ENCODE results near the gene C6orf89. TPM values are rescaled to one million over a fixed set of nuclear protein-coding genes. Genes with fewer than 3 reads are reported as not detected.

The C6orf89 gene
- total and polyA plus RNA-seq, 4 donors: 22.9 to 59.5 (median 39.4) TPM

GRCh38 chr6:36963451-36964290 lies 77.9 kb downstream of the C6orf89 start:
- H3K9me3 ChIP-seq (ENCODE audit: control insufficient read depth in 4 of 4, insufficient read depth in 3 of 4, low read length in 3 of 4): no peaks in the 10 kb centered on the region

GRCh38 chr6:36964349-36964748 lies 78.6 kb downstream of the C6orf89 start:
- no peaks in the 10 kb centered on the region for H3K9me3 ChIP-seq (ENCODE audit: control insufficient read depth in 4 of 4, insufficient read depth in 3 of 4, low read length in 3 of 4)
- DNase-seq (no peak), ATAC-seq (ENCODE audit: insufficient read depth, low FRiP score) (no peak)
- peaks cover 0 to 17% (median 9%) of the 10 kb centered on the region in 5 donors for H3K4me1 ChIP-seq (ENCODE audit: control insufficient read depth in 5 of 5, insufficient read depth in 5 of 5, low read length in 5 of 5)
- no peak overlapping the region for H3K27ac ChIP-seq (ENCODE audit: low read depth in 1 of 2, low read length in 1 of 2)
- no peaks in the 10 kb centered on the region for H3K27me3 ChIP-seq (ENCODE audit: control insufficient read depth in 3 of 3, insufficient read depth in 3 of 3, low read length in 2 of 3)
- H3K36me3 ChIP-seq (ENCODE audit: control insufficient read depth in 4 of 4, insufficient read depth in 4 of 4, low read length in 4 of 4): peaks cover 5 to 22% (median 11%) of the 10 kb centered on the region in 4 donors
- WGBS, 2 donors: 79 to 81% methylated on average over 6 of the region's 6 CpGs
- no peak overlapping the region for H3K4me3 ChIP-seq
- TF ChIP-seq CTCF (IDR thresholded peaks at IDR 0.05; ENCODE audit: control extremely low read depth, extremely low read depth): no peak
- no peak overlapping the region for H3K9ac ChIP-seq (ENCODE audit: insufficient read depth in 1 of 2, low read length in 2 of 2)

More at GRCh38 chr6:36963451-36964290, 77.9 kb downstream of the C6orf89 start:
- Histone ChIP-seq H3K9ac (ENCODE audit: insufficient read depth in 1 of 2, low read length in 2 of 2) (no peak overlapping the region), H3K27ac (ENCODE audit: low read depth in 1 of 2, low read length in 1 of 2) (peak overlapping the region in 1 of 2 donors; percentile 22), H3K36me3 (ENCODE audit: control insufficient read depth in 4 of 4, insufficient read depth in 4 of 4, low read length in 4 of 4) (peaks cover 3 to 15% (median 6%) of the 10 kb centered on the region in 4 donors), H3K4me3 (no peak overlapping the region), H3K27me3 (ENCODE audit: control insufficient read depth in 3 of 3, insufficient read depth in 3 of 3, low read length in 2 of 3) (no peaks in the 10 kb centered on the region), H3K4me1 (ENCODE audit: control insufficient read depth in 5 of 5, insufficient read depth in 5 of 5, low read length in 5 of 5) (peaks cover 0 to 17% (median 9%) of the 10 kb centered on the region in 5 donors)
- no peak for TF ChIP-seq CTCF (IDR thresholded peaks at IDR 0.05; ENCODE audit: control extremely low read depth, extremely low read depth)
- no peak for ATAC-seq (ENCODE audit: insufficient read depth, low FRiP score)
- WGBS, 2 donors: 47 to 63% methylated on average over 11 of the region's 11 CpGs
- peak; percentile 43 to 71 (median 58) for DNase-seq

GRCh38 chr6:36964908-36965307 lies 79.2 kb downstream of the C6orf89 start:
- DNase-seq (no peak), ATAC-seq (ENCODE audit: insufficient read depth, low FRiP score) (no peak)
- Histone ChIP-seq H3K9ac (ENCODE audit: insufficient read depth in 1 of 2, low read length in 2 of 2) (no peak overlapping the region), H3K27me3 (ENCODE audit: control insufficient read depth in 3 of 3, insufficient read depth in 3 of 3, low read length in 2 of 3) (no peaks in the 10 kb centered on the region), H3K27ac (ENCODE audit: low read depth in 1 of 2, low read length in 1 of 2) (no peak overlapping the region), H3K36me3 (ENCODE audit: control insufficient read depth in 4 of 4, insufficient read depth in 4 of 4, low read length in 4 of 4) (peaks cover 9 to 26% (median 13%) of the 10 kb centered on the region in 4 donors), H3K9me3 (ENCODE audit: control insufficient read depth in 4 of 4, insufficient read depth in 3 of 4, low read length in 3 of 4) (no peaks in the 10 kb centered on the region), H3K4me1 (ENCODE audit: control insufficient read depth in 5 of 5, insufficient read depth in 5 of 5, low read length in 5 of 5) (peaks cover 0 to 17% (median 9%) of the 10 kb centered on the region in 5 donors), H3K4me3 (no peak overlapping the region)
- no peak for TF ChIP-seq CTCF (IDR thresholded peaks at IDR 0.05; ENCODE audit: control extremely low read depth, extremely low read depth)
- WGBS, 2 donors: 65 to 75% methylated on average over 4 of the region's 4 CpGs
